AG04449 (cell line): ENCODE results near the gene MBD3L5.
"Not testable (repeated sequence)": the region's sequence is repeated elsewhere in the genome, so short reads cannot be mapped to it uniquely, and the experiment has no call there.

Source experiments
- CTCF ChIA-PET: fragments of 350-600 bp; formaldehyde crosslinking; extraction: SDS; loops from one replicate; lab custom pipeline; 2021; ENCODE audit warnings: antibody characterized with exemption; lab: Yijun Ruan, JAX
- POLR2A ChIA-PET: fragments of 400-600, 350-600 bp; formaldehyde crosslinking; extraction: SDS; loops from one replicate; lab custom pipeline; 2020; ENCODE audit warnings: antibody characterized with exemption, inconsistent platforms; lab: Yijun Ruan, JAX
- DNase-seq: peaks from one replicate; pipeline ENCODE4 v3.0.0-alpha.2; 2010; ENCODE audit warnings: low read depth, low spot score
- H3K4me3 ChIP-seq: 2 replicates; pipeline ENCODE4 v1.5.1; 2011; ENCODE audit warnings: low read depth, mild to moderate bottlenecking, control low read depth, low read length
- TF ChIP-seq, protein P1 (sequence below): IDR thresholded peaks from one replicate; pipeline ENCODE4 v1.5.1; 2011; ENCODE audit warnings: mild to moderate bottlenecking, moderate library complexity, low read length, control low read depth, inconsistent platforms; ENCODE audit not compliant: insufficient read depth; ENCODE audit errors: missing control alignments

The MBD3L5 gene

DNA sequence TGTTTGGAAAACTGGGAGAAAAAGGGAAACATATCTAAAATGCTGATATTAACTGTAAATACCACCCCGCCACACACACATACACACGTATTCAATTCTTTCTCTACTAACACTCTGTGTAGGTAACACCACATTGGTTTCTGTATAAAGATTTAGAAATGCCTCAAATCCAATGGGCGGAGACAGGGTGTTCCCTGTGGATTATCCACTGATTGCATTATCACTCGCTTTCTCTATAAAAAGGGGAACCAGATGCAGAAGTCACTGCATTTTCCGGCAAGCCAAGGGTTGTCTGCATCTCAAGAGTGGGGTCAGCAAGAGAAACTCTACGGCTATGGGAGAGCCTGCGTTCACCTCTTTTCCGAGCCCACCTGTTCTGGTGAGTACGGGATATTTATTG is at the start of gene MBD3L5:
Gene MBD3L5 (plus strand): TSS at position 301 of the 400 bp plus-strand sequence. CDS start 34 bp downstream, at position 335.
- POLR2A ChIA-PET, CTCF ChIA-PET, H3K4me3 ChIP-seq, DNase-seq: not testable (repeated sequence)

DNA sequence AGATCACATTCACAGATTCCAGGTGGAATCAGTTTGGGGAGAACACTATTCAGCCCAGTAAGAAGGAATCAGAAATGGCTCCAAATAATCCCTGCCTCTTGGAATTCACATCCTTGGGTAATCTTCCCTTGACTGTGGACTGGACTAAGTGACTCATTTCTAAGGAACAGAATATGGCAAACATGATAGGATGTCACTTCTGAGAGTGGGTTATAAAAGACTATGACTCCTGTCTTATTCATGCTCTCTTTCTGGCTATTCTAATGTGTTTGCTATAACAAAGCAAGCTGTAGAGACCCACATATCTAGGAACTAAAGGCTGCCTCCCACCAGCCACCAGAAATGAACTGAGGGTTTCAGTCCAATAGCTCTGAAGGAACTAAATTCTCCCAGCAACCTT is 46.9 kb upstream of the MBD3L5 start:
- TF ChIP-seq, protein P1, sequence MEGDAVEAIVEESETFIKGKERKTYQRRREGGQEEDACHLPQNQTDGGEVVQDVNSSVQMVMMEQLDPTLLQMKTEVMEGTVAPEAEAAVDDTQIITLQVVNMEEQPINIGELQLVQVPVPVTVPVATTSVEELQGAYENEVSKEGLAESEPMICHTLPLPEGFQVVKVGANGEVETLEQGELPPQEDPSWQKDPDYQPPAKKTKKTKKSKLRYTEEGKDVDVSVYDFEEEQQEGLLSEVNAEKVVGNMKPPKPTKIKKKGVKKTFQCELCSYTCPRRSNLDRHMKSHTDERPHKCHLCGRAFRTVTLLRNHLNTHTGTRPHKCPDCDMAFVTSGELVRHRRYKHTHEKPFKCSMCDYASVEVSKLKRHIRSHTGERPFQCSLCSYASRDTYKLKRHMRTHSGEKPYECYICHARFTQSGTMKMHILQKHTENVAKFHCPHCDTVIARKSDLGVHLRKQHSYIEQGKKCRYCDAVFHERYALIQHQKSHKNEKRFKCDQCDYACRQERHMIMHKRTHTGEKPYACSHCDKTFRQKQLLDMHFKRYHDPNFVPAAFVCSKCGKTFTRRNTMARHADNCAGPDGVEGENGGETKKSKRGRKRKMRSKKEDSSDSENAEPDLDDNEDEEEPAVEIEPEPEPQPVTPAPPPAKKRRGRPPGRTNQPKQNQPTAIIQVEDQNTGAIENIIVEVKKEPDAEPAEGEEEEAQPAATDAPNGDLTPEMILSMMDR = no peak
- DNase-seq = no peak
- CTCF ChIA-PET = no interaction called here
- H3K4me3 ChIP-seq = no peak overlapping the region
- POLR2A ChIA-PET = no interaction called here

DNA sequence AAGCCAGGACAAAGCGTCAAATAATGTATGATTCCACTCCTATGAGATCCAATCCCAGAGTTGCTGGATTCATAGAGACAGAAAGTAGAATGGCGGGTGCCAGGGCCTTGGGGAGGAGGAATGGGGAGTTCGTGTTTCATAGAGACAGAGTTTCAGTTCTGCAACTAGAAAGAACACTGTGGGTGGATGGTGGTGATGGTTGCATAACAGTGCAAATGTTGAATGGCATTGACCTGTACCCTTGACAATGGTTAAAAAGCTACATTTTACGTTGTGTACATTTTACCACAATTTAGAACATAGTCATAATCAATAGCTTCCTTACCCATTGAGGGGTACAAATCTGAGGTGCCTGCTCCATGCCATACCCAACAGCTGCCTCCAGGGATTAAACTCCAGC is 42.5 kb upstream of the MBD3L5 start:
- CTCF ChIA-PET = no interaction called here
- TF ChIP-seq, protein P1 = no peak
- POLR2A ChIA-PET = no interaction called here
- DNase-seq = no peak
- no peak overlapping the region for H3K4me3 ChIP-seq

DNA sequence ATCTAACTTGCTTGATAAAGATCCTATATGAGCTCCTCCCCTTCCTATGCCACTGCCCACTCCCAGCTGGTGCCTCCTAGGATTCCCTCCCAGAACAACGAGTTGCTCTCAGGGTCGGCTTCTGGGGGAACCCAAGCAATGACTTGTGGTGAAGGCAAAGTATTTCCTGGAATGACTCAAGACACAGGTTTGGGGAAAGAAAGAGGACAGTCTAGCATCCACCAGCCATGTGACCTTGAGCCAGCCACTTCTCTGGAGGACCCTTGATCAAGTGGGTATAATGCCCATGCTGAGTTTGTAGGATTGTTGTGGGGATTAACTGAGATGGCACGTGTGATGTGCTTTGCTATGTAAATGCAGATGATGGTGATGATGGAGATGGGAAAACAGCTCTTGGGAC is 42.1 kb upstream of the MBD3L5 start:
- ChIA-PET POLR2A (no interaction called here), CTCF (no interaction called here)
- no peak overlapping the region for H3K4me3 ChIP-seq
- TF ChIP-seq, protein P1 = no peak
- no peak for DNase-seq

DNA sequence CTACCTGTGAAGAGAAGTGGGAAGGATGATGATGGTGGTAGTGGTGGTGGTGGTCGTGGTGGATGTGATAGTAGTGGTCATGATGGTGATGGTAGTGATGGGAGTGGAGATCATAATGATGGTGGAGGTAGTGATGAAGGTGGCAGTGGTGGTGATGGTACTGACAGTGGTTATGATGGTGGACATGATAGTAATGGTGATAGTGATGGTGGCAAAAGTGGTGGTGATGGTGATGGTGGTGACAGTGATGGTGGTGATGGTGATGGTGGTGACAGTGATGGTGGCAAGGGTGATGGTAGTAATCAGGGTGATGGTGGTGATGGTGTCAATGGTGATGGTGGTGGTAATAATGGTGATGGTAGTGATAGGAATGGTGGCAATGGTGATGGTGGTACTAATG is 35.3 kb upstream of the MBD3L5 start:
- no peak for DNase-seq
- TF ChIP-seq, protein P1 = no peak
- CTCF ChIA-PET = no interaction called here
- POLR2A ChIA-PET = no interaction called here
- no peak overlapping the region for H3K4me3 ChIP-seq

DNA sequence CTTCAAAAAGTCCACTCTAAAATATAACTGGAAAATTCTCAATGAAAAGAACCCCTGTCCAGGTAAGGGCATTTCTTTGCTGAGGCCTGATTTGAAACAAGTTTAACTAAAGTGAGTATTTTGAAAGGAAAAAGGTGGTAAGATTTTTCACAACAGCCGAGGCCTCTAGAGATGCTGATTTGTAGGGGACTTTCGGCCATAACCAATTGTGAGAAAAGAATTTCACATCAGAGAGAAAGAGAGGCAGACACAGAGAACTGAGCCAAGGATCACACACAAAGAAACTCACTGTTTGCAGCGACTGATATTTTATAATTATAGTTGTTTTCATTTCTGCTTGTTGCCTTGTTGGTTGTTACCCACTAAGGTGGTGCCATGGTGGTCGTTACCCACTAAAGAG is 33.6 kb upstream of the MBD3L5 start:
- ChIA-PET CTCF (no interaction called here), POLR2A (no interaction called here)
- no peak for DNase-seq
- TF ChIP-seq, protein P1 = no peak
- no peak overlapping the region for H3K4me3 ChIP-seq

DNA sequence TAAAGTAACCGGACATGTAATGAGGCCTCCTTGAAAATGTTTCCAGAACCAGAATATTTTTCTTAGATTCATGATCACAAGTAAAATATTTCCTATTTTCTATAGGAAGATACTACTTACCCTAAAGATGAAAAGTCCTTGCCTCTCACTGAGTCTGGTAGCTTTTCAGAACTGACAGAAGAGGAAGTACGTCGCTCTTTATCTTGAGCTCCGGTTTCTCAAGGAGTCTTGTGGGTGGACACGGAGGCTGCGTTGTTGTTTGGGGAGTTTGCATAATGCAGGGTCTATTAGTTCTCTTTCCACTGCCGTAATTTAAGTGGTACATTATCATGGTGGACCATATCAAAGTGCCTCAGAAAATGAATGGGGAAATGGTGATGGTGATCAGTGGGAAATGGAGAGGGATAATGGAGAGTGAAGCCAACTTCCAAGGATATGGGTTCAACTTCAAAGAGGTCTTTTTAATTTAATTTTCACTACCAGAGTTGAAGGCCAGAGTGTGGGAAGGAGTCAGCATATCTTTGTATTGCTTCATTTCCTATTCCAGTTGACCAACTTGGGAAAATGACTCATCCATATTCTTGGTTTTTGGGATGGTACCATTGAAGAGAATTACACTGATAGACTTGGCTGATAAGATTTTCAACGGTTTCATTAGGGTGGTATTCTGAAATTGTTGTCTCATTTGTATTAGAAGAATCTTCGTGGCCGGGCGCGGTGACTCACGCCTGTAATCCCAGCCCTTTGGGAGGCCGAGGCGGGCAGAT is 32.5 kb upstream of the MBD3L5 start:
- H3K4me3 ChIP-seq = no peak overlapping the region
- ChIA-PET CTCF (no interaction called here), POLR2A (no interaction called here)
- TF ChIP-seq, protein P1 = no peak
- DNase-seq = no peak
